AG04449 (cell line): ENCODE measurements around the gene SMIM24.

Experiments used
- CTCF ChIA-PET: fragments of 350-600 bp; formaldehyde crosslinking; extraction: SDS; loops from one replicate; lab custom pipeline; 2021; ENCODE audit warnings: antibody characterized with exemption; lab: Yijun Ruan, JAX
- POLR2A ChIA-PET: fragments of 400-600, 350-600 bp; formaldehyde crosslinking; extraction: SDS; loops from one replicate; lab custom pipeline; 2020; ENCODE audit warnings: antibody characterized with exemption, inconsistent platforms; lab: Yijun Ruan, JAX
- DNase-seq: peaks from one replicate; pipeline ENCODE4 v3.0.0-alpha.2; 2010; ENCODE audit warnings: low read depth, low spot score
- H3K4me3 ChIP-seq: 2 replicates; pipeline ENCODE4 v1.5.1; 2011; ENCODE audit warnings: low read depth, mild to moderate bottlenecking, control low read depth, low read length
- TF ChIP-seq, protein P1 (sequence below): IDR thresholded peaks from one replicate; pipeline ENCODE4 v1.5.1; 2011; ENCODE audit warnings: mild to moderate bottlenecking, moderate library complexity, low read length, control low read depth, inconsistent platforms; ENCODE audit not compliant: insufficient read depth; ENCODE audit errors: missing control alignments

The SMIM24 gene

DNA sequence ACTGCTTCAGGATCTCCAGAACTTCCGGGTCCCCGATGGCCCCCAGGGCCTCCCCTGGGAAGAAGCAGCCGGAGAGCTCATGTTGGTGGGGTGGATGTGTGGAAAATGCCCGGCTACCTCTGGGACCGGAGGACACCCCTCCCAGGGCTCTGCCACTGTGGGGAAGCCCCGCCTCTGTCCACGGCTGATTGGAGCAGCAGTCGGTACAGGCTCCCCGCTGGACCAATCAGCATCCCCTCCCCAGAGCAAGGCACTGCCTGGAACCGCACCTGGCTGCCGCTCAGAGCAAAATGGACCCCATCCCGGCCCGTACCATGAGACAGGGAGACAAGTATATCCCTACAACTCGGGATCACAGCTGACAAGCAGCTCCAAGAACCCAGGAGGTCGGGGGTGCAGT lies 13.7 kb upstream of the SMIM24 start:
- ChIA-PET POLR2A (no interaction called here), CTCF (interaction anchor here (1.1 to 1.6 kb wide), 4 partner anchors 9 to 191 kb away, joined by 3 to 8 read pairs (median 6); partner anchors contain the start of gene SMIM44)
- no peak overlapping the region for H3K4me3 ChIP-seq
- no peak for DNase-seq
- TF ChIP-seq, protein P1, sequence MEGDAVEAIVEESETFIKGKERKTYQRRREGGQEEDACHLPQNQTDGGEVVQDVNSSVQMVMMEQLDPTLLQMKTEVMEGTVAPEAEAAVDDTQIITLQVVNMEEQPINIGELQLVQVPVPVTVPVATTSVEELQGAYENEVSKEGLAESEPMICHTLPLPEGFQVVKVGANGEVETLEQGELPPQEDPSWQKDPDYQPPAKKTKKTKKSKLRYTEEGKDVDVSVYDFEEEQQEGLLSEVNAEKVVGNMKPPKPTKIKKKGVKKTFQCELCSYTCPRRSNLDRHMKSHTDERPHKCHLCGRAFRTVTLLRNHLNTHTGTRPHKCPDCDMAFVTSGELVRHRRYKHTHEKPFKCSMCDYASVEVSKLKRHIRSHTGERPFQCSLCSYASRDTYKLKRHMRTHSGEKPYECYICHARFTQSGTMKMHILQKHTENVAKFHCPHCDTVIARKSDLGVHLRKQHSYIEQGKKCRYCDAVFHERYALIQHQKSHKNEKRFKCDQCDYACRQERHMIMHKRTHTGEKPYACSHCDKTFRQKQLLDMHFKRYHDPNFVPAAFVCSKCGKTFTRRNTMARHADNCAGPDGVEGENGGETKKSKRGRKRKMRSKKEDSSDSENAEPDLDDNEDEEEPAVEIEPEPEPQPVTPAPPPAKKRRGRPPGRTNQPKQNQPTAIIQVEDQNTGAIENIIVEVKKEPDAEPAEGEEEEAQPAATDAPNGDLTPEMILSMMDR, result no peak

DNA sequence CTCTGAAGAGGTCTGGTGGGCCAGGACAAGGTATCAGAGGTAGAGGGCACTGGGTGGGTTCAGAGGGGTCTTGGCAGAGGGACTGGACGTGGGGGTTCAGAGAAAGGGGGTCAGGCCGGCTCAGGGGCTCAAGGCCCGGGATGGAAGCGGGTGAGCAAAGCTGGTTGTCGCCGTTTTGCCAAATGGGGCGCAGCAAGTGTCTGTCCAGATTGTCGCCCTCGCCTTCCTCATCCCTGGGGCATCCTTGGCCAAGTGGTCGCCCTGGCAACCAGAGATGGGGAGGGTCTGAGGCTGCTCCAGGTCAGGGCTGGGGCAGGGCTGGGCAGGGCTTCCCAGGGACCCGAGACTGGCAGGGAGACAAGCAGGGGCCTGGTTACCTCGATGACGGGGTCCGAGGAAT lies 13.3 kb upstream of the SMIM24 start:
- ChIA-PET CTCF (interaction anchor here (1.3 to 1.6 kb wide), 2 partner anchors 11 to 21 kb away, joined by 7 to 8 read pairs; partner anchors contain the start of gene SMIM44), POLR2A (no interaction called here)
- H3K4me3 ChIP-seq, result no peak overlapping the region
- TF ChIP-seq, protein P1, result no peak
- no peak for DNase-seq

DNA sequence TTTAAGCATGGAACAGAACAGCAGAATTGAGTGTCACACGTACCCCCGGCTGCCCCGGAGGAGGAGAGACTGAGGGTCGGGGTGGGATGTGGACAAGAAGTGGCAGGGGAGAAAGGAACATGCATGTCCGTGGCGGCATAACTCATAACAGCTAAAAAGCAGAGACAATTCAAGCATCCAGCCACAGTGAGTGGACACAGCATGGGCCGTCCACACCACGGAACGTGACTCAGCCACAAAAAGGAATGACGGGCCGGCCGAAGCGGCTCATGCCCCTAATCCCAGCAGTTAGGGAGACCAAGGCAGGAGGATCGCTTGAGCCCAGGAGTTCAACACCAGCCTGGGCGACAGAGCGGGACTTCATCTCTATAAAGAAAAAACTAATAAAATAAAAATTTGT lies 12.6 kb upstream of the SMIM24 start:
- H3K4me3 ChIP-seq, result no peak overlapping the region
- ChIA-PET POLR2A (no interaction called here), CTCF (interaction anchor here (0.7 to 3.5 kb wide), 2 partner anchors 9 to 19 kb away, joined by 3 to 14 read pairs; no protein-coding TSS in a partner anchor)
- TF ChIP-seq, protein P1, result no peak
- DNase-seq, result no peak

DNA sequence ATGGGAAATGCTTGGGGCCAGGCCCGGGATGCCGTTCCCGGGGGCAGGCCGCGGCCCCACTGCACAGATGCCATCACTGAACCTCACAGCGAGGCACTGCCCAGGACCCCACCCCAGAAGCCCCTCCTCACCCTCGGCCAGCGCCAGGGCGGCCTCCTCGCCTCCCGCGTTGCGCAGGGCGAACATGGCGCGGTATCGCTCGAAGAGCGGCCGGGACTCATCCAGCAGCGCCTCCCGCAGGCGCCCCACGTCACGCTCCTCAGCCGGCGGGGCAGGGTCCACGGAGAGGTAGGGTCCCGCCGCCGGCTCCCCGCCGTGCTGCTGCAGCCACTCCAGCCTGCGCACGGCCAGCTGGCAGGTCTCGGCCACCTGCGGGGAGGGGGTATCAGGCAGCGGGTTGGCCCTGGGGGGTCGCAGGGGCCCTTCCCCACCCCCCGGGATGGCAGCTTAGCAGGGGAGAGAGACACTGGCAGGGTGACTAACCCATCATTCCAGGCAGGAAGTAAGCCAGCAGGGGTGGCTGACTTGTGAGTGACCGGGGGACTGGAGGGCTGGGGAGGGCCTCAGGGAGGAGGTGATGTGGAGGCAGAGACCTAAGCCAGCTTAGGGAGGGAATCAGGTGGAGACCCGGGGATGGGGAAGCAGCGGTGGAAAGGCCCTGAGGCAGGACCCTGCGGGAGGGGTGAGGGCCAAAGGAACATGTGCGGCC lies 12.0 kb upstream of the SMIM24 start:
- ChIA-PET POLR2A (no interaction called here), CTCF (interaction anchor here (0.7 to 3.5 kb wide), 3 partner anchors 8 to 188 kb away, joined by 3 to 14 read pairs (median 7); no protein-coding TSS in a partner anchor)
- TF ChIP-seq, protein P1, result no peak
- DNase-seq, result no peak
- no peak overlapping the region for H3K4me3 ChIP-seq

DNA sequence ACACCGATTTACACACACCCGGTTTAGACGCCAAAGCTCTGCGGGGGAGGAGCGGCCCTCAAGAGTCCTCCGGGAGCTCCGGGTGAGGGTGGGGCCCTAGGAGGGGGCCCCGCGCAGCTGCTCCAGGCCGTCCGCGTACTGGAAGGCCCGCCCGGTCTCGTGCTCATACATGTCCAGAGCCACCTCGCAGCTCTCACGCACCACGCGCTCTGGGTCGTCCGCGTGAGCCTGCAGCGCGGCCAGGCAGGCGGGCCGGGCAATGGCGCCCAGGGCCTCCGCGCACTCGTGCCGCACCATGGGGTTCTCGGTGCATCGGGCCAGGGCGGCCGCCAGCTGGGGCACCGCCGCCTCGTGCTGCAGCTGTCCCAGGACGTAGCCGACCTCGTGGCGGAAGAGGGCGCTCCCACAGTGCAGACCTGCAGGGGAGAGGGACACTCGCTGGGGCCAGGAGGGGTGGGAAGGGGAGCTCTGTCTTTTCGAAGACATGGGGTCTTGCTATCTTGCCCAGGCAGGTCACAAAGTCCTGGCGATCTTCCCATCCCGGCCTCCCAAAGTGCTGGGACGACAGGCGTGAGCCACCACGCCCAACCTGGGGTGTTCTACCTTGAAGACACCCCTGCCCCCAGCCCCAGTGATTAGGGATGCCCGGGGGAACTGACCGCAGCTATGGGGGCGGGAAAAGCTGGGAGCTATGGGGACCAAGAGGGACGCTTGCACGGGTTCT lies 11.2 kb upstream of the SMIM24 start:
- ChIA-PET CTCF (interaction anchor here (2.5 to 3.5 kb wide), 2 partner anchors 18 to 187 kb away, joined by 7 to 14 read pairs; no protein-coding TSS in a partner anchor), POLR2A (no interaction called here)
- TF ChIP-seq, protein P1, result no peak
- H3K4me3 ChIP-seq, result no peak overlapping the region
- DNase-seq, result no peak

DNA sequence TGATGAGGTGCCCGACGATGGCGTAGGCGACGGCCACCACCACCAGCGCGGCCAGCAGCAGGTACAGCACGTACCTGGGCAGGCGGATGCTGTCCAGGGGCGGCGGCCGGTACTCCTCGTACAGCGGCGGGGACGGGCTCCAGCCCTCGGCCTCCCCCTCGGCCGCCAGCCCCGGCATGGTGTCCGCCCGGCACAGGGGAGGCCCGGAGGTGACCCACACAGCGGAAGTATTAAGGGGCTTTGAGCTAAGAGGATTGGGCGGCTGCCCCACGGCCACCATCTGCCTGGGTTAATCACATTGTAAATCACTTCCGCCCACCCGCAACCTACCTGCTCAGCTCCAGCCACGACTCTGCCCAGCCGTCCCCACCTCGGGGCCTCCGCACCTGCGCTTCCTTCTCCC lies 2.9 kb upstream of the SMIM24 start, which contains the start of gene SMIM44:
Gene SMIM44 (minus strand): TSS at position 216 of the 403 bp plus-strand sequence. CDS start 38 bp downstream, at position 178.
- no peak within 1 kb of the TSS for H3K4me3 ChIP-seq
- POLR2A ChIA-PET, result no interaction called here
- CTCF ChIA-PET, result interaction anchor here (0.7 to 11.2 kb wide), 8 partner anchors 10 to 178 kb away, joined by 3 to 129 read pairs (median 25); no protein-coding TSS in a partner anchor
- no peak for DNase-seq
- TF ChIP-seq, protein P1, result no peak
